T-helper 22 cell (primary cell): ENCODE measurements around the gene SMPD3.

Experiments
- DNase-seq: peaks from one replicate; pipeline ENCODE4 v3.0.0-alpha.2; 2020; ENCODE audit warnings: low read depth

Gene SMPD3

DNA sequence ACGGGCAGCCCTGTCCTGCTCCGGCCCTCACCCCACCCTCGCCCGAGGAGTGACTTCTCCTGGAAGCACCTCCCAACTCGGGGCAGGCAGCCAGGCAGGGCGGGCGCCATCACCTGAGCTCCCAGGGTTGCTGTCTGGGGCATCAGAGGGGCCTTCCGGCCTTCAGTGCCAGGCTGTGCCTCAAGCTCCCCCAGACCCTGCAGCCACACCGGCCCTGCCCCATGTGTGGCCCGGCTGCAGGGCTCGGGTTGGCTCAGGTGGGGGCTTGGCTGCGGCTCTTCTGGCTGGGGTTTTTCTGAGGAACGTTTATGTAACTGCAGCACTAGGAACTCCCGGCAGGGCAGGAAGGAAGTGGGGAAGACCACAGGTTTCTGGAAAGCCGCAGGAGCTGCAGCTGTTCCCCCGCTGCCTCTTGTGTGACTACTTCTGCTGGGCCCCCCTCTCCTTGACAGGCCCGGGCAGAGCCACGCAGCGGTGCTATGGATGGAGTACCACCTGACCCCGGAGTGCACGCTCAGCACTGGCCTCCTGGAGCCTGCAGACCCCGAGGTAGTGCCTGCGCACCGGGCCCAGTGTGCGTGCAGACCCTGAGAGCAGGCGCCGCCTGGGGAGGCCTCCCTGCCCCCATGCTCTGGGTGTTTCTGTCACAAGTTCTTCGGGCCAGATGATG is 91.9 kb downstream of the SMPD3 start:
- peak; percentile 67 for DNase-seq

DNA sequence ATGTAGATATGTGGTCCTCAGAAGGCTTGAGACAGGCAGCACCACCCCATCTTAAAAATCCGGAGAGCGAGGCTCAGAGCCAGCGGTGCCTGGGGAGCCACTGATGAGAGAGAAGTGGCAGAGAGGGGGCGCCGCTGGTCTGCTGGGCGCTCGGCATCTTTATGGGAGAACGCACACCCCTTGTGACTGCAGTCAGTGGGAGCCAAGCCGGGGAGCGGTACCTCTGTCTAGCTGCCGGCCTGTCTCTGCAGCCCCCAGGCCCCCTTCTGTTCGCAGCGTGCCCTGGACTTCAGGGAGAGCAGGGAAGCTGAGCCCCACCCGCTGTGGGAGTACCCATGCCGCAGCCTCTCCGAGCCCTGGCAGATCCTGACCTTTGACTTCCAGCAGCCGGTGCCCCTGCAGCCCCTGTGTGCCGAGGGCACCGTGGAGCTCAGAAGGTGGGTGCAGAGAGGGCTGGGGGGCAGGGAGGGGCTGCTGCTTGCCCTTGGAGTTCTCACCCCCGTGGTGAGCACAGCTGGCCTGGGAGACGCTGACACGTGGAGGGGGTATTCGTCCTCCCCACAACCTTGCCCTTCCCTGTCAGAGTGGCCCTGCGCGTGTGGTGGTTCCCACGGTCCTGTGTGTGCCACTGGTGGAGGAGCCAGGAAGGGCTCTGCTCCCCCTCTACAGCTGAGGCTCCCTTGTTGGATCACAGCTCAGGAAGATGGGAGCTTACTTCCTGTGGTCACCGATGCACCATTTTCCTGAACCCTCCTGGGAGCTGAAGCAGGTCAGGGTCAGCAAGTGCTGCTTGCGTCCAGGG is 92.7 kb downstream of the SMPD3 start:
- DNase-seq, result no peak

DNA sequence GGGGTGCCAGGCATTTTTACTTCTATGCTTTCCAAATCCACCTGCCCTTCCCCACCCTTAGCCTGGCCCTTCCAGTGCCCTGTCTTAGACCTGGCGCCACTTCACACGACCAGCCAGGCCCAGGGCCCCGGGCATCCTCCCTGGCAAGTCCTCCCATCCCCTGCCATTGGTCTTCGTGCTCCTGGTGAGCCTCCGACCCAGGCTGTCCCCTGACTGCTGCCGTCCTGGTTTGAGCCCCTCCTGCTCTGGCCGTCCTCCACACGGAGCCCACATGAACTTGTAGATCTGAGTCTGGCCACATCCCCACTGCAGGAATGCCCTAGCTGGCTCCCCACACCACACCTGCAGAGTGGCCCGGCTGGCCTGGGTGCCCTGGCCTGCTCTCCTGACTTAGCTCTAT is 93.5 kb downstream of the SMPD3 start:
- DNase-seq, result no peak

DNA sequence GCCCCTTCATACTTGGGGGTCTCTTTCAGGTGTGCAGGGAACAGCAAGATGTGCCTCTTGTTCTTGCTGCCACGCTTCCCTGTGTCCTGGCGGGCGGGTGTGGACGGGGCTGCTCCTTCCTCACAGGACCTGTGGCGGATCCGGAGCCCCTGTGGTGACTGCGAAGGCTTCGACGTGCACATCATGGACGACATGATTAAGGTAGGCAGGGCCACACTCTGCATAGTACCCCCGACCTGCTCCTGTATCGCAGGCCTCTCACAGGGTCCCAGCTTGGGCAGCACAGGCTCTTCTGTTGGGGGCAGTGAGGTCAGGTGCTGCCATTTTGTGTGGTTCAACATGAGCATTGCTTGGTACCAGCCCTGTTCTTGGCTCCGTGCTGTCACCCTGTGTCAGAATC is 94.9 kb downstream of the SMPD3 start:
- no peak for DNase-seq

DNA sequence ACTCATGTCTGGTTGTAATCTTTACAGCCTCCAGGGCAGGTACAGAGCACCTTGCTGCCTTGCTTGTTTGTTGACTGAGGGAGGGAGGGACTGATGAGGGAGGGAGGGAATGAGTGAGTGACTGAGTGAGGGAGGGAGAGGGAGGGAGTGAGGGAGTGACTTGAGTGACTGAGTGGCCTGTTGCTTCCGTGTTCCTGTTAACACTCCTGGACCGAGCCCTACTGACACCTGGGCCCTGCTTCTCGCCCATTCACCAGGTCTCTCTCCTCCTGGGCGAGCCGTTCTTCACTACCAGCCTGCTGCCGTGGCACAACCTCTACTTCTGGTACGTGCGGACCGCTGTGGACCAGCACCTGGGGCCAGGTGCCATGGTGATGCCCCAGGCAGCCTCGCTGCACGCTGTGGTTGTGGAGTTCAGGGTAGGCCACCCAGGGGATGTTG is 96.3 kb downstream of the SMPD3 start:
- DNase-seq, result no peak

DNA sequence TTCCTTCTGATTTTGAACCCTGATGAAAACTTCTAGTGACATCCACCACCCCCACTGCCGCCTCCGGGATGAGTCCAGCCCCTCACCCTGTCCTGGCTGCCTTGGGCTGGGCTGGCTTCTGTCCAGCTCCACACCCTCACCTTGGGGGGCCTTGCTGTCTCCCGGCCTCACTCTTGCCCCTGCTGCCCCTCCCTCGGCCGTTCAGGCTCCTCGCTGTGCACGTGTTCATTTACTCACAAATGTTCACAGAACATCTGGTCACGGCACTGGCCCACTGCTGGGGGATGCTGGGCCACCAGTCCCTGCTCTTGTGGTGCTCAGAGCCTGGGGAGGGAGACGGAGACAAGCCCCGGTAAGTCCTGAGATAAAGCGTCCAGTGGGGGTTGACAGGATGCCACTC is 96.8 kb downstream of the SMPD3 start:
- DNase-seq, result no peak

DNA sequence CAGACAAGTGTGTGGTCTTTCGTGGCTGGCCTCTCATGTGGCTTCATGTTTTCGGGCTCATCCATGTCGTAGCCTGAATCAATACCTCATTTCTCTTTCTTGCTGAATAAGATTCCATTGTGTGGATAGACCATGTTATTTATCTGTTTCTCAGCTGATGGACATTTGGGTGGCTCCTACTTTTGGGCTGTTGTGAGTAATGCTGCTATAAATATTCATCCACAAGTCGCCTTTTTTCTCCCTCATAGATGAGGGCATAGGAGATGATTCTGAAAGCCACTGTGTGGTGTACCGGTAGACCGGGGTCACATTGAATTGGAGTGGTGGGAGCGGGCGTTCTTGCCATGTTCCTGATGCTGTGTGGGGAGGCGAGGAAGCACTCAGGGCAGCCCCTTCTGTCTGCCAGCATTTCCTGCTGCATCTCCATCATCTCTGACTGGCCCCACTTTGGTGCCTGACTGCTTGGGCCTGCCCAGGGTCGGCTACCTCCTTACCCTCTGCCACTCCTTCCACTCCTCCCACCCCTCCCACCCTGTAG is 97.4 kb downstream of the SMPD3 start:
- DNase-seq, result no peak

DNA sequence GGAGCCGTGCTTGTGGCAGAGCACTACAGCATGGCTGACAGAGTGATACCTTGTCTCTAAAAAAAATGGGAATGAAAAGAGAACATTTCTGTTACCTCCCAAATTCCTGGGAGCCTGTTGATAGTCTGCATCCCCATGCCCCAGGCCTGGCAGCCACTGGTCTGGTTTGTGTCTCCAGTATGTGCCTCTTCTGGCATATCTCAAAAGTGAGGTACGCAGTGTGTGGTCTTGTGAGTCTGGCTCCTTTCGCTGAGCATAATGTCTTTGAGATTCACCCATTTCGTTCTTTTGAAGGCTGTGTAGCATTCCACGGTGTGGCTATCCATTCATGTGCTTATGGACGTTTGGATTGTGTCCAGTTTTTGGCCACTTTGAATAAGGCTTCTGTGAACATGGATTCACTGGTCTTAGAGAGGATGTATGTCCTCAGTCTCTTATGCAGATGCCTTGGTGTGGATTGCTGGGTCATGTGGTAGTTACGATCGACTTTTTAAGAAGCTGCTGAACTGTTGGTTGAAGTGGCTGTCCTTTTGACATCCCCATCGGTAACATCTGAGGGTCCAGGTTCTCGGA is 98.4 kb downstream of the SMPD3 start:
- no peak for DNase-seq

DNA sequence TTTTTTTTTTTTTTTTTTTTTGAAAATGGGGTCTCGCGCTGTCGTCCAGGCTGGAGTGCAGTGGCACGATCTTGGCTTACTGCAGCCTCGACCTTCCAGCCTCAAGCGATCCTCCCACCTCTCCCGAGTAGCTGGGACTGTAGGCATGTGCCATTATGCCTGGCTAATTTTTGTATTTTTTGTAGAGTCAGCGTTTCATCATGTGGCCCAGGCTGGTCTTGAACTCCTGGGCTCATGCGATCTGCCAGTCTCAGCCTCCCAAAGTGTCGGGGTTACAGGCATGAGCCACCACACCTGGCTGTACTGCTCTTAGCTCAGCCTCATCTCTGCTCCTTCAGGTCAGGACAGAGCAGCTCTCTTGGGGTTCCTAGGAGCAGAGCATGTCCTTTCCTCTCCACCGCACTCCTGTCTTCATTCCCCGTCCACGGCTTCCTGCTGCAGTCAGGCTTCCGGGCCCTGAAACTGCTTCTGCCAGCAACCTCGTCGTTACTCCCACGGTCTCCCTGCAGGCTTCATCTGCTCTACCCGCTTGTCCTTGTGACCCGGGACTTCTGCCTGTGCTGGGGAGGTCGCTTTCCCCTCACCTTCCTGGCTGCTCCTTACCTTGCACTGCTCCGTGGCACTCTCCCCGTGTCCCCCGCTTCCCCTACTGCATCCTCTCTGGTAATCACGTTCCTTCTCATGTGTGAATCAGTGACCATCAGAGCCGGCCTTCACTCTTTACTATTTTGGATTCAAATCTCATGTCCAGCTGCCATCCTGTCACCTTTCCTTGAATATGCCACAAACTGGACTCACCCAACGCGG is 99.5 kb downstream of the SMPD3 start:
- DNase-seq, result no peak

DNA sequence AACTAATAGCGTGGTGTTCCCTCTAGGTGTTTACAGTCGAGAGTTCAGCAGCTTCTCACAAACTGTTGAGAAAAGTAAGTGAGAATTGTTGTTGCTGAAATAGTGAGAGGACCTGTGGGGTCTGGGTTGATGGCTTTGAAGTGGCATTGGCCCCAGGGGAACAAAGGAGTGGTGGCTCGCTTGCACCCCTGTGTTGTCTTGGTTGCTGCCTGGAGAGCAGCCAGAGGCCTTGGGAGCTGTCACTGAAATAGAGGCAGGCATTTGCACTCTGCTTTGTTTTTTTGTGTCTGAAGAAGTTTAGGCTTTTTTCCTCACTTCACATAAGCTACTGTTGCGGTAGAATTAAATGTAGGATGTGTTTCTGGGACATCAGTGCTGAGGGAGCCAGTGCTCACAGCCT is 100.7 kb downstream of the SMPD3 start:
- no peak for DNase-seq

DNA sequence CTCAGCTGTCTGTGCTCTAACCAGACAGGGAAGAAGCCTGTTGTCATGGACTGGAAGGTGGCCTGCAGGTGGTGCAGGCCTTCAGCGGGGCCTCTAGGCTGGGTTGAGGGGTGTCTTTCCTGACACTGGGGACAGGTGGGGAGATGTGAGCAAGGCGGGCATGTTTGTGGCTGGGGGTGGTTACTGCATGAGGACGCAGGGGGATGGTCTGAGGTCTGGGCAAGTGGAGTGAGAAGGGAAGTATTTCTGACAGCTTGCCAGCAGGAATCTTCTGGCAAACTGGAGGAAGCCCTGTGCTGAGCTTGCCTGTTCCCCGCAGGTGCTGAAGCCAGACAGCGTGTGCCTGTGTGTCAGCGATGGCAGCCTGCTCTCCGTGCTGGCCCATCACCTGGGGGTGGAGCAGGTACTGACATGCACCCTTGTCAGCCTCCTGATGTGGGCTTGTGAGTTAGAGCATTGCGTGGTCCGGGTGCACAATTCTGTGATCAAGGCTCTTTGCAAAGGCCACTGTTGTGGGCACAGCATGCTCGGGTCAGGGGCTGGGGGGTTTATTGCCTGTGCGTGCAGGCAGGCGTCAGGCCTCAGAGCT is 101.3 kb downstream of the SMPD3 start:
- no peak for DNase-seq

DNA sequence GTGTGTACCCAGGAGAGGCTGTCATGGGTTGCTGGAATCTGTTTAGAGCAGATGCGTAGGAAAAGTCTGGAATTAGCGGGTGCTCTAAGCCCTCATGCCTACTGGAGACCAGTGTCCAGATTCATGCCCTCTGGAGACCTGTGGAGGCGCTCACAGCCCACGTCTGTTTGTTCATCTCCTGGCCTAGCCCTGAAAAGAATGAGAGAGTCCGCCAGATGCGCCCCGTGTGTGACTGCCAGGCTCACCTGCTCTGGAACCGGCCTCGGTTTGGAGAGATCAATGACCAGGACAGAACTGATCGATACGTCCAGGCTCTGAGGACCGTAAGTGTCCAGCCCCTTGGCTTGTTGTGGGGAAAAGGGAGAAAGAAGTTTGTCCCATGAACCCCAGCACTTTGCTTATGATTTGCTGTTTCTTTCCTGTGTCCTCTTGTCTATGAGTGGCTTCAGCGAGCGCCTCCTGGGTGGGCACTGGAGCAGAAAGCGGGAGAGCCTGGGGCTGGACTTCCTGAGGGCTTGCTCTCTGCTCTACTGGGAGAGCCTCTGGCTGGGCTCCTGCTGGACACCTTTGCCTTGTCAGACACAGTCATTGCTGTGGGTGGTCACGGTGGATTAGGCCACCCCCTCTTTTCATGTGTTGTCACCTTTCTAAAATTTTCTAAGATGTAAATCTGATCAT is 102.2 kb downstream of the SMPD3 start:
- no peak for DNase-seq

DNA sequence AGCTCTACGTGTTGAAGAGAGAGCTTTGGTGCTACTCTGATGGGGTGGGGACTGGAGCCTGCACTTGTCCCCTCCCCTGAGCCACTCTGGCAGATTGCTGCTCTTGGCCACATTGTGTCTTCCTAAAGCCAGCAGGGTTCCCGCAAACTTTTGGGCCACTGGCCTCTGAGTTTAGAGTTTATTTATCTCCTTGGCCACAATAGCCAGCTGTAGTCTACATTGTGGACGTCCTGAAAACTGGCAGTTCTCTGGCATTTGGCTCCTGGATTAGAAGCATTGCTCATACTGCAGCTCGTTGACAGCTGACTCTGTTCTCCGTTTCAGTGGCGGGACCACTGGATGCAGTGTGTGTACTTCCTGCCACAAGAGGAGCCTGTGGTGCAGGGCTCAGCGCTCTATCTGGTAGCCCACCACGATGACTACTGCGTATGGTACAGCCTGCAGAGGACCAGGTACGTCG is 102.9 kb downstream of the SMPD3 start:
- DNase-seq, result no peak

DNA sequence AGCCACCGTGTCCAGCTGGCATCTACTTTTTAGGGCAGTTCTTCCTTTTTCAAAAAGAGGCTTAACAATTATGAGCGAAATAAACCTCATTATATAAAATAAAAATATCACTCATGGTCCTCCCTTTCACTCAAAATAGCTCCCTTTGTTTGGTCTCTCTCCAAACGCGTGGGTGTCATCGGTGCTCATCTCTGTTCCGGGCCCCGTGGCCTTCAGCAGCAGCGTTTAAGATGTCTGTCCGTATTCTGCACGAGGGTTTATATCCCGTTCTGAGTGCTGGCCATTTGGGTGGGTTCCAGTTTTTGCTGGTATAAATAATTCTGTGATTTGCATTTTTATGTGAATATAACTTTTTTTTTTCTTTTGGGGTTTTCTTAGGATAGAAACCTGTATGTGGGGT is 104.1 kb downstream of the SMPD3 start:
- no peak for DNase-seq

DNA sequence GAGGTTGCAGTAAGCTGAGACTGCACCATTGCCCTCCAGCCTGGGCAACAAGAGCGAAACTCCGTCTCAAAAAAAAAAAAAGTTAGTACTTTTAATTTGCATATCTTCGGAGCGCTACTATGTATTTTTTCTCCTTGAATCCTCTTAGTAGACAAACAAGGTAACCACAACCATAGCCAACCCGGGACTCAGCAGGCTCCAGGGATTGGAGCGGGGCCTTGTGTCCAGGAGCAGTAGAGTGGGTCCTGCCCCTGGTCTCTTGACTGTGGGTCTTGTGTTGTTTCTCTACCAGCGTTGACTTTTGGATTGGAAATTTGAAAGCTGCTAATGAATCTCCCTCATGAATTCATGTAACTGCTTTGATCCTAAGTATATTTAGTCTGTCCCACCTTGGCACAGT is 105.2 kb downstream of the SMPD3 start:
- DNase-seq, result no peak

DNA sequence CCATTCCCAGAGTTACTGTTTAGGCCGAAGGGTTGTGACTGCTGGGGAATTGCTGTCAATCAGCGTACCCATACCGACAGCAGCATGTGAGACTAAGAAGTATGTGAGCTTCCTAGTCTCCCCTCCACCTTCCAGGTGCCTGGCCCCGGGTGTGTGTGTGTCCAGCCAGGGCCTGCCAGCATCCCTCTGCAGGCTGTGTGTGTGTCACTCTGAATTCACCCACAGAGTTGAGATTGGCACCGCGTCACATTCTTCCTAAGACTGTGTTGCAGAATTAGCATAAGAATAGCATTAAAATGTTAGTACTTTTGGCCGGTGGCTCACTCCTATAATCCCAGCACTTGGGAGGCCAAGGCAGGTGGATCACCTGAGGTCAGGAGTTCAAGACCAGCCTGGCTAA is 105.7 kb downstream of the SMPD3 start:
- DNase-seq, result no peak

DNA sequence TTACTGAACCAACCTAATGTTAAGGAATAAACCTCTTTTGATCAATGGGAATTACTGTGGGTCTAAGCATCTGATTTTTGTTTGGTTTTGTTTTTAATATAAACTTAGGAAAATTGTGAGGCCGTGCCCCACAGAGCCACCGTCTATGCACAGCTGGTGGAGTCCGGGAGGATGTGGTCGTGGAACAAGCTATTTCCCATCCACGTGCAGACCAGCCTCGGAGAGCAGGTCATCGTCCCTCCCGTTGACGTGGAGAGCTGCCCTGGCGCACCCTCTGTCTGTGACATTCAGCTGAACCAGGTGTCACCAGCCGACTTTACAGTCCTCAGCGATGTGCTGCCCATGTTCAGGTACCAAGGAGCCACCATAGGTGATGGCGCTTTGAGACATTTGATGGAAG is 109.1 kb downstream of the SMPD3 start:
- DNase-seq, result no peak

DNA sequence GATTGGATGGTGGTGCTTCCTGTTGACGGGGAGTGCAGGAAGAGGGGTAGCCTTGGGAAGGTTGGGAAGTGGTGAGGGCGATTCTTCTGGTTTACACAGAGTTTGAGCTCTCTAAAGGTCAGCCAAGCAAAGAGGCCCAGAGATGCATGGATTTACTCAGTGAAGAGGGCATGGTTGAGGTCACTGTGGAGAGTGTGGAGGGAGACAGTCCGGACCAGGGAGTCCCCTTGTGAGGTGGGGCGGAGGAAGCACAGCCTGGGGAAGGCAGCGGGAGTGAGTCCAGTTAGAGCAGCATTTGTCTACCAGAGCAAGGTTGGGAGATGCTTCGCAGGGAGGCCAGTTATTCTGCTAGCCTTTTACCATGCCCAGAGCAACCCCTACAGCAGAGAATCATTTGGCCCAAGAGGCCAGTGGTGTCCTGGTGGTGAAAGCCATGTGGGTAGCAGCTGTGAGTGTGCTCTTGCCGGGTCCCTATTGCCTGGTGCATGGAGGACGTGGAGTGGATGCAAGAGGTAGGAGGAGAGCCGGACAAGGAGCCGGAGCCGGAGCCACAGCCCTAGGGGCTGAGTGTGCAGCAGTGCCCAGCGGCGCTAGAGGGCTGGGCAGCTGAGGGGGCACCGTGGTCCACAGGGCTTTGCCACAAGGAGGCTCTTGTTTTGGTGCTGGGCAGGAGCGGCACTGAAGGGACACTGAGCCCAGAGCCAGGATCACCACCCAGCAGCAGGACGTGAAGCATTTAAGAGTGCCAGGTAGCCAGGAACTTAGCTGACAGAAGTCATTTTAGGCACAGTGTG is 109.8 kb downstream of the SMPD3 start:
- no peak for DNase-seq

DNA sequence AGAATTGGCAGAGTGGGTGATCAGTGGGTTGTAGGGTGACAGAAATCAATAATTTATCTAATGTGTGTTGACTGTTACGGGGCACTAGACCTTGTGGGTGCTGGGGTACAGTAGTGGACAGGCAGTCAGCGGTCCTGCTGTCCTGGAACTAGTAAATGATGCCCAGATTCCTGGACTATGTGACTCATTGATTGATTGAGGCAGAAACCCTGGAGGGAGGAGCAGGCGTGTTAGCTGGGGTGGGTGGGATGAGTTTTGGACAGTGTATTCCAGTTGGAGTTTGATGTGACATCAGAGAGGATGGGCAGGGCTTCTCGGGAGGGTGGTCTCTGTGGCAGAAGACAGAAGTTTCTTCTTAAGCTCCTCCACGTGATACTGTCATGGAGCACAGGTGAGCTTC is 113.1 kb downstream of the SMPD3 start:
- DNase-seq, result no peak

DNA sequence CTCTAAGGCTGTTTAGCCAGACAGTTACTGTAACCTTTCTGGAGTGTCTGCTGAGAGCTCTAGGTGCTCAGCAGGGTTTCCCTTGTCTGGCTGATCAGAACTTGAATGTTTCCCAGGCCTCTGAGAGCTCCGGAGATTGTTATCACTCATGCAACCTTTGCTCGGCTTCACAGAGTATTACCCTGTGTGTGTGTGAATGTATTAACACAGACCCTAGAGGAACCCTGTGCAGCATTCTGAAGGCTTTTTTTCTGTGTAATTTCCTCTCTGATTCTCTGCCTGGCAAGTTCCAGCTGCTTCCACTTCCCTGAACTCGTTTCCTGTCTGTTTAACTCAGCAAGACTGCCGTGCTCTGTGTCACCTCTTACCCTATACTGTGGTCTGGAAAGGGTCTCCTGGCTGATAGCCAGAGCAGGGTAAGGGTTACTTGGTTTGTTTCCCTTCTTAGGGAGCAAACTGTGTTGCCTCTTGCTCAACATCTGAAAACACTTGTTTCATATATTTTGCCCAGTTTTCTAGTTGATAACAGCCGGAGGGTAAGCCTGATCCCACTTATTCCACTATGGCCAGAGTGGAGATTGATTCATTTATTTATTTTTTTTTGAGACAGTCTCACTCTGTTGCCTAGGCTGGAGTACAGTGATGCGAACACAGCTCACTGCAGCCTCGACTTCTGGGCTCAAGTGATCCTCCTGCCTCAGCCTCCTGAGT is 115.7 kb downstream of the SMPD3 start:
- DNase-seq, result no peak
